Measurements from ENCODE around the gene ATXN7L2. TPM values are rescaled to one million over a fixed set of nuclear protein-coding genes. Genes with fewer than 3 reads are reported as not detected.

ATXN7L2 gene
- total RNA-seq, 4 donors from 2014 or later, result 2.3 to 12.7 (median 7.3) TPM

GRCh38 chr1:109541102-109541501 lies 57.4 kb downstream of the ATXN7L2 start:
- Histone ChIP-seq H3K27me3 (no peaks in the 10 kb centered on the region), H3K36me3 (no peaks in the 10 kb centered on the region), H3K4me1 (peaks cover 0 to 5% (median 0%) of the 10 kb centered on the region in 4 donors), H3K9me3 (no peaks in the 10 kb centered on the region), H3K4me3 (no peak overlapping the region), H3K27ac (no peak overlapping the region)
- TF ChIP-seq POLR2A (IDR thresholded peaks at IDR 0.05) (no peak), CTCF (IDR thresholded peaks at IDR 0.05) (no peak)
- DNase-seq, result no peak

Other genes starting within 250 kb of the ATXN7L2 start
- gene CELSR2, start 234.4 kb upstream of the ATXN7L2 start, total RNA-seq, result 1 to 10 TPM; 2.6 to 6.4 (median 4.6) TPM
- gene PSRC1, start 200.8 kb upstream of the ATXN7L2 start, total RNA-seq, result 1 to 10 TPM; 3.5 to 8.3 (median 4.5) TPM
- not detected for gene MYBPHL, start 176.9 kb upstream of the ATXN7L2 start, total RNA-seq
- 100 to 1,000 TPM in 2 of 4 donors, 10 to 100 TPM in 2; 24.8 to 124 (median 96.0) TPM for gene SORT1, start 86.0 kb upstream of the ATXN7L2 start, total RNA-seq
- 10 to 100 TPM; 29.7 to 69.3 (median 50.4) TPM for gene PSMA5, start 57.5 kb upstream of the ATXN7L2 start, total RNA-seq
- gene SYPL2, start 17.4 kb upstream of the ATXN7L2 start, total RNA-seq, result under 1 TPM in 1 of 4 donors, not detected in 3; 0.67 TPM
- gene CYB561D1, start 10.2 kb downstream of the ATXN7L2 start, total RNA-seq, result 10 to 100 TPM in 3 of 4 donors, 1 to 10 TPM in 1; 1.7 to 24.0 (median 20.9) TPM
- 1 to 10 TPM; 2.5 to 7.4 (median 5.0) TPM for gene AMIGO1, start 25.8 kb downstream of the ATXN7L2 start, total RNA-seq
- gene GPR61, start 56.0 kb downstream of the ATXN7L2 start, total RNA-seq, result under 1 TPM in 1 of 4 donors, not detected in 3; 0.40 TPM
- gene GNAI3, start 64.7 kb downstream of the ATXN7L2 start, total RNA-seq, result 1 to 10 TPM; 4.1 to 6.8 (median 5.8) TPM
- not detected for gene GNAT2, start 135.7 kb downstream of the ATXN7L2 start, total RNA-seq
- gene AMPD2, start 135.9 kb downstream of the ATXN7L2 start, total RNA-seq, result 100 to 1,000 TPM in 3 of 4 donors, 10 to 100 TPM in 1; 48.3 to 158 (median 110) TPM
- 100 to 1,000 TPM in 3 of 4 donors, 10 to 100 TPM in 1; 76.7 to 276 (median 228) TPM for gene GSTM4, start 172.2 kb downstream of the ATXN7L2 start, total RNA-seq
- 100 to 1,000 TPM in 2 of 4 donors, 10 to 100 TPM in 2; 38.5 to 242 (median 116) TPM for gene GSTM2, start 184.2 kb downstream of the ATXN7L2 start, total RNA-seq
- 10 to 100 TPM in 1 of 4 donors, not detected in 3; 93.7 TPM for gene GSTM1, start 203.9 kb downstream of the ATXN7L2 start, total RNA-seq
- gene GSTM5, start 228.3 kb downstream of the ATXN7L2 start, total RNA-seq, result 1 to 10 TPM in 2 of 4 donors, under 1 TPM in 1, not detected in 1; 0.85 to 5.0 (median 2.0) TPM